ENCODE results near the gene SLC41A3.

Gene SLC41A3

DNA sequence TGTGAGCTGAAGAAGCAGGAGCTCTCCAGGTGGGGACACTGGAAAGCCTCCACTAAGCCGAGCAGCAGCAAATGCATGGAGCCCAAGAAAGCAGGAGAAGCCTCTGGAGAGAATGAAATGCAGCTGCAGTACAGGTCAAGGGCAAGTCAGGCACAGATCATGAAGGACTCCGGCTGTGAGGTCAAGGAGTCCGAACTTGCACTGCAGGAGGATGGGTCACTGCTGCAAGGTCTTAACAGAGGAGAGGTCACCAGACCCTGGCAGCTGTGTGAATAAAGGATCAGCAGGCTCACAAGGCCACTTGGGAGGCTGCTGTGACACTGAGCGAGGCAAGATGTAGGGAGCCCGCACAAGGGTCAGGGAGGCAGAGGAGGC is 24.7 kb upstream of the SLC41A3 start:
- no peak for FAIRE-seq
- TF ChIP-seq POLR2A (IDR thresholded peaks at IDR 0.05; ENCODE audit: low read depth, low read length) = no peak
- no peak for TF ChIP-seq PAX5 (IDR thresholded peaks at IDR 0.05; ENCODE audit: insufficient read depth, low read length, severe bottlenecking)
- no peak for TF ChIP-seq POU2F2 (IDR thresholded peaks at IDR 0.05; ENCODE audit: low read depth, low read length)
- TF ChIP-seq POLR2AphosphoS5 (IDR thresholded peaks at IDR 0.05; ENCODE audit: low read depth, low read length) = no peak
- no peak for TF ChIP-seq TAF1 (IDR thresholded peaks at IDR 0.05; ENCODE audit: low read depth, low read length)
- no peak for TF ChIP-seq SPI1 (IDR thresholded peaks at IDR 0.05; ENCODE audit: low read depth, low read length)
- DNase-seq (ENCODE audit: insufficient read length, low spot score) = no peak

- FAIRE-seq = no peak
Observed at GRCh38 chr3:126107957-126108675, 24.2 kb upstream of the SLC41A3 start.

DNA sequence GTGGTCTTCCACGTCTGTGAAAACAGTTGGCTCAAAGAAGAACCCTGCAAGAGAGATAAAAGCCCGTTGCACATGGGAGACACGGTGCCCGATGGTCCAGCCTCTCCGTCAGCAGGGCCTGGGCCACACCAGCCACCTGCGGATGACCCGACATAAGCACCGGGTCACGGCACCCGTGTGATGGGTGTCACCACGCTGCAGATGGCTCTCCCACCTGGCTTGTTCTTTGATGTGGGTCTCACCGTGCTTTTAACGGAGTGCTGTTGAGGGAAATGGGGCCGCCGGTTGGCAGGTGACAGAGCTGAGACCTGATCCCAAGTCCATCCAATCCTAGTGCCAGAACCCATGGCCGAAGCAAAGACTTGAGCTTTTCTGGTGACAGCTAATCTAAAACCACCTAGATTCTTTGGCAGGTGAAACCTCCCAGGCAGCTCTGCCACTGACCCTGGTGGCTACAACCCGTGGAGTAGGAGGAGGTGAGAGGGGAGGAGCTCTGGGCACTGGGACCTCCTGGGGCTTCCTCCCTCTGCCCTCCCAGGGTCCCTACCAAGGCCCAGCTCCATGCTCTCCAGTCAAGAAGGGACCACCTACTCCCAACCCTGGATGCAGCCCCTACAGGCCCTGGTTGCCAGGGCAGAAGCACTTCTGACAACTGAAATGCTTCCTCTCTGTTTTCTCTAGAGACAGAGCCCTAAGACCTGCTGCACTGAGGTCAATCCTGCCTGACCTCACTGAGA is 23.4 kb upstream of the SLC41A3 start:
- DNase-seq (ENCODE audit: insufficient read length, low spot score) = no peak
- TF ChIP-seq POU2F2 (IDR thresholded peaks at IDR 0.05; ENCODE audit: low read depth, low read length) (no peak), SPI1 (IDR thresholded peaks at IDR 0.05; ENCODE audit: low read depth, low read length) (no peak), TAF1 (IDR thresholded peaks at IDR 0.05; ENCODE audit: low read depth, low read length) (no peak), PAX5 (IDR thresholded peaks at IDR 0.05; ENCODE audit: insufficient read depth, low read length, severe bottlenecking) (no peak), POLR2AphosphoS5 (IDR thresholded peaks at IDR 0.05; ENCODE audit: low read depth, low read length) (no peak), POLR2A (IDR thresholded peaks at IDR 0.05; ENCODE audit: low read depth, low read length) (no peak)
- FAIRE-seq = no peak

More at GRCh38 chr3:126107957-126108675, 24.2 kb upstream of the SLC41A3 start:
- DNase-seq (ENCODE audit: insufficient read length, low spot score) = no peak
- TF ChIP-seq SPI1 (IDR thresholded peaks at IDR 0.05; ENCODE audit: low read depth, low read length) = no peak
- TF ChIP-seq PAX5 (IDR thresholded peaks at IDR 0.05; ENCODE audit: insufficient read depth, low read length, severe bottlenecking) = no peak
- no peak for TF ChIP-seq POU2F2 (IDR thresholded peaks at IDR 0.05; ENCODE audit: low read depth, low read length)
- TF ChIP-seq POLR2AphosphoS5 (IDR thresholded peaks at IDR 0.05; ENCODE audit: low read depth, low read length) = no peak
- no peak for TF ChIP-seq POLR2A (IDR thresholded peaks at IDR 0.05; ENCODE audit: low read depth, low read length)
- TF ChIP-seq TAF1 (IDR thresholded peaks at IDR 0.05; ENCODE audit: low read depth, low read length) = no peak

DNA sequence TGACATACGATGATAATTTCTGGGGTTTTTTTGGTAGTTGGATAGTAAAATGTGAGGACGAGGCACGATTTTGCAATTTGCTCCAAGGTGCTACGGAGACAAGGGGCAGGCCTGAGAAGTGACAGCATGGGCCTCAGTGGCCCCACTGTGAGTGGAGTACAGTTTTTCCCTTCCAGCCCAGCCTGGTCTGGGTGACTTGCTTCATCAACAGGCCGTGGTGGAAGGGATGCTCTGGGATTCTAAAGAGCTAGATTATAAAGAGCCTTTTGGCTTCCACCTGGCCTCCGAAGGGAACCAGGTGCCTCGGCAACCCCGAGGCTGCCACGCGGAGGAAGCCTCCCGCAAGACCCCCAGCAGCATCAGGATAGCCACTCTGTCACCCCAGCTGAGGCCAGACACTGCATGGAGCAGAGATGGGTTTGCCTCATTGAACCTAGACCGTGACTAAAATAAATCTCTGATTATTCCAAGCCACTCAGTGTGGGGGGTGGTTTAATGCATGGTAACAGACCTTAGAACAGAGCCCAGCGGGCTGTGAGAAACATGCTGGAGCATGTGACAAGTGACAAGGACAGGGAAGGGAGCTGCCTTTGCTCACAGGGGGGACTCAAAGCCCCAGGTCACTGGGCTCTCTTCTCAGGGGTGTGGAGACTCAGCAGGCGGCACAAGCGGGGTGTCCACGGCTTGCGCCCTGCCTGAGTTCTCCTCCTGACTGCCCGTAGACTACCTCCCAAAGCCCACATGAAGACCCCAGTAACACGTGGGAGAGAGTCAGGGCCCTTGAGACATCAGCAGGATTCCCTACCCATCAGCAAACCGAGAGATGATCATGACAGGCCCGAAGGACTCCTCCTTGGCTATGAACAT is 22.6 kb upstream of the SLC41A3 start:
- DNase-seq (ENCODE audit: insufficient read length, low spot score) (no peak), FAIRE-seq (no peak)
- TF ChIP-seq SPI1 (IDR thresholded peaks at IDR 0.05; ENCODE audit: low read depth, low read length) (no peak), PAX5 (IDR thresholded peaks at IDR 0.05; ENCODE audit: insufficient read depth, low read length, severe bottlenecking) (no peak)

GRCh38 chr3:126105691-126106187 is 21.8 kb upstream of the SLC41A3 start:
- TF ChIP-seq POU2F2 (IDR thresholded peaks at IDR 0.05; ENCODE audit: low read depth, low read length) (no peak), TAF1 (IDR thresholded peaks at IDR 0.05; ENCODE audit: low read depth, low read length) (no peak), POLR2AphosphoS5 (IDR thresholded peaks at IDR 0.05; ENCODE audit: low read depth, low read length) (no peak), SPI1 (IDR thresholded peaks at IDR 0.05; ENCODE audit: low read depth, low read length) (no peak), POLR2A (IDR thresholded peaks at IDR 0.05; ENCODE audit: low read depth, low read length) (no peak), PAX5 (IDR thresholded peaks at IDR 0.05; ENCODE audit: insufficient read depth, low read length, severe bottlenecking) (no peak)
- FAIRE-seq = no peak
- DNase-seq (ENCODE audit: insufficient read length, low spot score) = no peak

DNA sequence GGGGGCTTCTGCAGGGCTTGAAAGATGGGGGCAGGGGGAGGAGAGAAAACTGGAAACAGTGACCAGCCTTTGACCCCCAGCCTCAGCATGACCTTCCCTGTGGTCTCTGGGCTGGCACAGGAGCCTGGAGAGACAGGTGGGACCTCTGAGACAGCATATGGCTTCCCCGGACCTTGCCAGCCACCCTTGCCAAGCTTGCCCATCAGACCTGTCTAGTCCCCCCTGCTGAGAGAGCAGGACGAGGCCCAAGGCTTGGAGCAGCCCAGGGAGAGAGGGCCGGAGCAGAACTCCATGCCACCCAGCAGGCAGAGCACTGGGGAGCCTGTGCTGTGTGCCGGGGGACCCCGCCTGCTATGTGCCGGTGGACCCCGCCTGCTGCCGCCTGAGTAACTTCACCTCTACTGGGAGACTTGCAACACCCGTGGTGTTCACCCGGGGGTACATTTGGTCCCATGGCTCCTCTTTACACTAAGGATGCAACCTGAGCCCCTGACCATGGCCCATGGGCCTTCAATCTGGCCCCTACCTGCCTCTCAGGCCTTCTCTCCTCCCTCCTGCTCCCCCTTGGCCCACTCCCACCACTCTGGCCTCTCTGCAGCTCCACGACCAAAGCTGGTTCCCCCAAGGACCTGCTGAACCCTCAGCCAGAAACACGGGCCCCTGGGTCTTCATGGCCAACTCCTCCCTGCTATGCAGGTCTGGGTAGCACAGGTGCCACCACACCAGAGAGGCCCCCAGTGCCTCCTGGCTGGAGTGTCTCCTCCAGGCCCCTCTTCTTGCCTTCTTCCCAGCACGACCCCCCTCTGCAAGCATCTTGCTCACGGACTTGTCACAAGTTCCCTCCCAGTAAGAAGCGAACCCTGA is 21.1 kb upstream of the SLC41A3 start:
- FAIRE-seq (no peak), DNase-seq (ENCODE audit: insufficient read length, low spot score) (no peak)
- TF ChIP-seq POLR2A (IDR thresholded peaks at IDR 0.05; ENCODE audit: low read depth, low read length) (no peak), SPI1 (IDR thresholded peaks at IDR 0.05; ENCODE audit: low read depth, low read length) (no peak), POLR2AphosphoS5 (IDR thresholded peaks at IDR 0.05; ENCODE audit: low read depth, low read length) (no peak), POU2F2 (IDR thresholded peaks at IDR 0.05; ENCODE audit: low read depth, low read length) (no peak), TAF1 (IDR thresholded peaks at IDR 0.05; ENCODE audit: low read depth, low read length) (no peak), PAX5 (IDR thresholded peaks at IDR 0.05; ENCODE audit: insufficient read depth, low read length, severe bottlenecking) (no peak)

GRCh38 chr3:126104028-126104635 is 20.2 kb upstream of the SLC41A3 start:
- no peak for TF ChIP-seq SPI1 (IDR thresholded peaks at IDR 0.05; ENCODE audit: low read depth, low read length)
- TF ChIP-seq POLR2AphosphoS5 (IDR thresholded peaks at IDR 0.05; ENCODE audit: low read depth, low read length) = no peak
- no peak for TF ChIP-seq PAX5 (IDR thresholded peaks at IDR 0.05; ENCODE audit: insufficient read depth, low read length, severe bottlenecking)
- TF ChIP-seq POLR2A (IDR thresholded peaks at IDR 0.05; ENCODE audit: low read depth, low read length) = no peak
- TF ChIP-seq POU2F2 (IDR thresholded peaks at IDR 0.05; ENCODE audit: low read depth, low read length) = no peak
- TF ChIP-seq TAF1 (IDR thresholded peaks at IDR 0.05; ENCODE audit: low read depth, low read length) = no peak
- DNase-seq (ENCODE audit: insufficient read length, low spot score) (no peak), FAIRE-seq (no peak)
